Measurements from ENCODE around the gene TERC.
"Not testable (repeated sequence)": the region's sequence is repeated elsewhere in the genome, so short reads cannot be mapped to it uniquely, and the experiment has no call there.

DNA sequence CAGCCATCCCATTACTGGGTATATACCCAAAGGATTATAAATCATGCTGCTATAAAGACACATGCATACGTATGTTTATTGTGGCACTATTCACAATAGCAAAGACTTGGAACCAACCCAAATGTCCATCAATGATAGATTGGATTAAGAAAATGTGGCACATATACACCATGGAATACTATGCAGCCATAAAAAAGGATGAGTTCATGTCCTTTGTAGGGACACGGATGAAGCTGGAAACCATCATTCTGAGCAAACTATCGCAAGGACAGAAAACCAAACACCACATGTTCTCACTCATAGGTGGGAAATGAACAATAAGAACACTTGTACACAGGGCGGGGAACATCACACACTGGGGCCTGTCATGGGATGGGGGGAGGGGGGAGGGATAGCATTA lies 46.4 kb downstream of the TERC start:
- TF ChIP-seq EZH2 (IDR thresholded peaks at IDR 0.05; ENCODE audit: borderline replicate concordance, low read length): not testable (repeated sequence)
- TF ChIP-seq, protein P1, sequence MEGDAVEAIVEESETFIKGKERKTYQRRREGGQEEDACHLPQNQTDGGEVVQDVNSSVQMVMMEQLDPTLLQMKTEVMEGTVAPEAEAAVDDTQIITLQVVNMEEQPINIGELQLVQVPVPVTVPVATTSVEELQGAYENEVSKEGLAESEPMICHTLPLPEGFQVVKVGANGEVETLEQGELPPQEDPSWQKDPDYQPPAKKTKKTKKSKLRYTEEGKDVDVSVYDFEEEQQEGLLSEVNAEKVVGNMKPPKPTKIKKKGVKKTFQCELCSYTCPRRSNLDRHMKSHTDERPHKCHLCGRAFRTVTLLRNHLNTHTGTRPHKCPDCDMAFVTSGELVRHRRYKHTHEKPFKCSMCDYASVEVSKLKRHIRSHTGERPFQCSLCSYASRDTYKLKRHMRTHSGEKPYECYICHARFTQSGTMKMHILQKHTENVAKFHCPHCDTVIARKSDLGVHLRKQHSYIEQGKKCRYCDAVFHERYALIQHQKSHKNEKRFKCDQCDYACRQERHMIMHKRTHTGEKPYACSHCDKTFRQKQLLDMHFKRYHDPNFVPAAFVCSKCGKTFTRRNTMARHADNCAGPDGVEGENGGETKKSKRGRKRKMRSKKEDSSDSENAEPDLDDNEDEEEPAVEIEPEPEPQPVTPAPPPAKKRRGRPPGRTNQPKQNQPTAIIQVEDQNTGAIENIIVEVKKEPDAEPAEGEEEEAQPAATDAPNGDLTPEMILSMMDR (conservative IDR thresholded peaks at IDR 0.05 in 1 of 2, IDR thresholded peaks at IDR 0.05 in 1 of 2; ENCODE audit: extremely low read depth in 1 of 2, insufficient read depth in 1 of 2, low read depth in 1 of 2, low read length in 2 of 2): not testable (repeated sequence)

Data from mammary epithelial cell (primary cell).